GM23248 (cell line): ENCODE results near the gene PRLR.
"Not testable (repeated sequence)": the region's sequence is repeated elsewhere in the genome, so short reads cannot be mapped to it uniquely, and the experiment has no call there.

ENCODE experiments used
- EZH2 ChIP-seq: fragments of 200-600 bp; sonication (generic); IDR thresholded peaks from 2 replicates; pipeline ENCODE4 v1.6.1; 2018; ENCODE audit warnings: antibody characterized with exemption, mild to moderate bottlenecking; ENCODE audit not compliant: insufficient read depth, poor library complexity, severe bottlenecking
- EZH2phosphoT487 ChIP-seq: fragments of 200-600 bp; sonication (generic); IDR thresholded peaks from 2 replicates; pipeline ENCODE4 v1.6.1; 2018; ENCODE audit warnings: antibody characterized with exemption, moderate library complexity, mild to moderate bottlenecking, low read depth; ENCODE audit not compliant: insufficient read depth

DNA sequence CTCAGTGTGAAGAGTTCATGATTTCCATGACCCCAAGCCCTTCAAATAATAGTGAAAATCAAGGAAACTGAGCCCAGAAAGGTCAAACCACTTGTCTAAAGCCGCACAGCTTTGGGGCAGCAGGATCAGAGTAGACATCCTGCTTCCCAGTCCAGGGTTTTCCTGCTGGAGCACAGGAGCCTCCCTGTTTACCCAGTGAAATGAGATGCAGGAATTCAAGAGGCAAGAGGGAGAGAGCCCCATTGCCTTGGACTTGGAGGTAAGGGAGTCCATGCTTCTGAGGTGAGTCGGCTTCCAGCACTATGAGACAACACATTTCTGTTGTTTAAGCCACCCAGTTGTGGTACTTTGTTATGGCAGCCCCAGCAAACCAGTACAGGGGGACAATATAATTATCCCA lies 40.5 kb downstream of the PRLR start:
- not testable (repeated sequence) for TF ChIP-seq EZH2, EZH2phosphoT487
